ENCODE measurements around the gene NDUFB5. TPM values are rescaled to one million over a fixed set of nuclear protein-coding genes. Genes with fewer than 3 reads are reported as not detected.

Gene NDUFB5
- total and polyA plus RNA-seq, 10 of the 15 experiments (the other 5 are each of a cell fraction or from before 2014, with no cell fraction given) = 82.0 to 320 (median 126) TPM

DNA sequence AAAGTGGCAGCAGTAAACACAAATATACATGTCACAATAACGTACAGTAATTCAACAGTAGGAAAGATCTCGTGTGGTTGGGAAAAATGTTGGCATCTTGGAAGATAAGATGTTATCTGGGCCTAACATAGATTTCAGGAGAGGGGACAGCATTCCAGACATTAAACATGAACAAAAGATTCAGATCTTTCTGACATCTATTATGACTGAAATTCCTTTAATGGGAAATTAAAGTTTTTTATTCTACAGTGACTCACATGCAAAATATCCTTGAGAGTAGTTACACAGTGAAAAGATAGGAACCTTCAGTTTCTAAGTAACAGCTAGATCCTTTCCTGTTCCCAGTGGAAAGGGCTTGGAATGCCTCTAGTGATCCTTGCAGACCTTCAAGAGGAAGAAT is 9.2 kb downstream of the NDUFB5 start:
- no peak for FAIRE-seq
- CTCF ChIA-PET = no interaction called here

More for the DNA sequence above, 9.2 kb downstream of the NDUFB5 start:
- in situ Hi-C loops (cut with MboI) (no loop called here), intact Hi-C loops (cut with micrococcal nuclease; ENCODE audit: unreplicated experiment) (no loop called here)
- H3K4me2 ChIP-seq (ENCODE audit: control insufficient read depth, insufficient read depth) = no peak overlapping the region
- WGBS (ENCODE audit: insufficient coverage, insufficient replicate concordance, low lambda C conversion rate, missing lambda C conversion rate) = 96% methylated on average over 2 of the region's 2 CpGs
- no peaks in the 10 kb centered on the region for H4K20me1 ChIP-seq (ENCODE audit: control insufficient read depth, insufficient read depth)
- H3K9ac ChIP-seq (ENCODE audit: control insufficient read depth, insufficient read depth, low read length) = no peak overlapping the region
- peaks cover 10% of the 10 kb centered on the region for H3K79me2 ChIP-seq (ENCODE audit: control insufficient read depth, insufficient read depth, low read length)
- H3K9me3 ChIP-seq (replicated peaks; ENCODE audit: control insufficient read depth, insufficient read depth, low read length) = no peaks in the 10 kb centered on the region
- ChIA-PET POLR2A (interaction anchor here (1.2 kb wide), 1 partner anchor 52 kb away, joined by 3 read pairs; the partner anchor contains the start of gene ACTL6A), RAD21 (ENCODE audit: unreplicated experiment) (no interaction called here), SMC1A (ENCODE audit: uncharacterized antibody, unreplicated experiment) (no interaction called here)
- no peak for ATAC-seq
- no peak overlapping the region for H2AFZ ChIP-seq (ENCODE audit: control insufficient read depth, low read depth, low read length)
- no peak overlapping the region for H3K4me3 ChIP-seq
- H3K4me1 ChIP-seq (ENCODE audit: control insufficient read depth, insufficient read depth, low read length) = peaks cover 4% of the 10 kb centered on the region; the same call in 1 of the 2 replicates
- TF ChIP-seq RBBP5 (conservative IDR thresholded peaks at IDR 0.05) = no peak
- no peak for TF ChIP-seq GABPA (IDR thresholded peaks at IDR 0.05; ENCODE audit: low read depth)
- TF ChIP-seq, protein P1, sequence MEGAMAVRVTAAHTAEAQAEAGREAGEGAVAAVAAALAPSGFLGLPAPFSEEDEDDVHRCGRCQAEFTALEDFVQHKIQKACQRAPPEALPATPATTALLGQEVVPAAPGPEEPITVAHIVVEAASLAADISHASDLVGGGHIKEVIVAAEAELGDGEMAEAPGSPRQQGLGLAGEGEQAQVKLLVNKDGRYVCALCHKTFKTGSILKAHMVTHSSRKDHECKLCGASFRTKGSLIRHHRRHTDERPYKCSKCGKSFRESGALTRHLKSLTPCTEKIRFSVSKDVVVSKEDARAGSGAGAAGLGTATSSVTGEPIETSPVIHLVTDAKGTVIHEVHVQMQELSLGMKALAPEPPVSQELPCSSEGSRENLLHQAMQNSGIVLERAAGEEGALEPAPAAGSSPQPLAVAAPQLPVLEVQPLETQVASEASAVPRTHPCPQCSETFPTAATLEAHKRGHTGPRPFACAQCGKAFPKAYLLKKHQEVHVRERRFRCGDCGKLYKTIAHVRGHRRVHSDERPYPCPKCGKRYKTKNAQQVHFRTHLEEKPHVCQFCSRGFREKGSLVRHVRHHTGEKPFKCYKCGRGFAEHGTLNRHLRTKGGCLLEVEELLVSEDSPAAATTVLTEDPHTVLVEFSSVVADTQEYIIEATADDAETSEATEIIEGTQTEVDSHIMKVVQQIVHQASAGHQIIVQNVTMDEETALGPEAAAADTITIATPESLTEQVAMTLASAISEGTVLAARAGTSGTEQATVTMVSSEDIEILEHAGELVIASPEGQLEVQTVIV (IDR thresholded peaks at IDR 0.05; ENCODE audit: borderline replicate concordance, partially characterized antibody) = no peak
- no peak for TF ChIP-seq POLR2AphosphoS5 (IDR thresholded peaks at IDR 0.05; ENCODE audit: low read length)
- no peak for TF ChIP-seq SMAD5 (IDR thresholded peaks at IDR 0.05; ENCODE audit: low read depth)
- no peak for TF ChIP-seq ZNF207 (IDR thresholded peaks at IDR 0.05; ENCODE audit: borderline replicate concordance)
- TF ChIP-seq IKZF1 (conservative IDR thresholded peaks at IDR 0.05) = no peak
- TF ChIP-seq SRF (IDR thresholded peaks at IDR 0.05; ENCODE audit: low read depth in 2 of 2, low read length in 2 of 2) = no peak
- no peak for TF ChIP-seq NR2F1 (conservative IDR thresholded peaks at IDR 0.05)
- TF ChIP-seq HDGF (IDR thresholded peaks at IDR 0.05) = no peak
- TF ChIP-seq SIN3A (IDR thresholded peaks at IDR 0.05; ENCODE audit: low read depth, low read length) = no peak
- TF ChIP-seq, protein P2, sequence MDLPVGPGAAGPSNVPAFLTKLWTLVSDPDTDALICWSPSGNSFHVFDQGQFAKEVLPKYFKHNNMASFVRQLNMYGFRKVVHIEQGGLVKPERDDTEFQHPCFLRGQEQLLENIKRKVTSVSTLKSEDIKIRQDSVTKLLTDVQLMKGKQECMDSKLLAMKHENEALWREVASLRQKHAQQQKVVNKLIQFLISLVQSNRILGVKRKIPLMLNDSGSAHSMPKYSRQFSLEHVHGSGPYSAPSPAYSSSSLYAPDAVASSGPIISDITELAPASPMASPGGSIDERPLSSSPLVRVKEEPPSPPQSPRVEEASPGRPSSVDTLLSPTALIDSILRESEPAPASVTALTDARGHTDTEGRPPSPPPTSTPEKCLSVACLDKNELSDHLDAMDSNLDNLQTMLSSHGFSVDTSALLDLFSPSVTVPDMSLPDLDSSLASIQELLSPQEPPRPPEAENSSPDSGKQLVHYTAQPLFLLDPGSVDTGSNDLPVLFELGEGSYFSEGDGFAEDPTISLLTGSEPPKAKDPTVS (IDR thresholded peaks at IDR 0.05; ENCODE audit: low read depth, low read length) = no peak
- TF ChIP-seq ZNF274 (IDR thresholded peaks at IDR 0.05; ENCODE audit: insufficient read depth, insufficient read length) = no peak
- TF ChIP-seq MYC (IDR thresholded peaks at IDR 0.05; ENCODE audit: insufficient read depth, insufficient read length, insufficient replicate concordance, low read length, severe bottlenecking) = no peak
- TF ChIP-seq SMARCA5 (IDR thresholded peaks at IDR 0.05) = no peak
- no peak for TF ChIP-seq LARP7 (IDR thresholded peaks at IDR 0.05)
- TF ChIP-seq SP1 (IDR thresholded peaks at IDR 0.05; ENCODE audit: low read depth, low read length) = no peak
- no peak for TF ChIP-seq TCF7 (IDR thresholded peaks at IDR 0.05; ENCODE audit: borderline replicate concordance)
- H3K27me3 ChIP-seq (replicated peaks in 1 of 2; ENCODE audit: control insufficient read depth in 2 of 2, insufficient read depth in 2 of 2, low read length in 1 of 2) = no peaks in the 10 kb centered on the region
- H3K36me3 ChIP-seq (ENCODE audit: control insufficient read depth in 2 of 2, insufficient read depth in 2 of 2, low read length in 1 of 2) = peaks cover 0 to 9% of the 10 kb centered on the region in 2 experiments; a peak in 2 of 4 replicates
- H3K27ac ChIP-seq (ENCODE audit: control insufficient read depth, insufficient read depth) = no peak overlapping the region
- no peak for DNase-seq (ENCODE audit: low read depth, low spot score)
- no TSS peak for BruUV-seq (replicated peaks)
